Left kidney (tissue), 2 donors: Measurements from ENCODE around the gene DSG2. TPM values are rescaled to one million over a fixed set of nuclear protein-coding genes. Genes with fewer than 3 reads are reported as not detected.
"Not testable (repeated sequence)": the region's sequence is repeated elsewhere in the genome, so short reads cannot be mapped to it uniquely, and the experiment has no call there.

ENCODE experiments used
- DNase-seq: peaks from one replicate; pipeline ENCODE4 v3.0.0-alpha.2; 2013
- polyA plus RNA-seq: library from polyadenylated mRNA; unstranded; fragments of 120-200 nt; gene quantifications from one replicate; pipeline ENCODE4 v1.2.1, GENCODE V29; 2013; ENCODE audit not compliant: insufficient read length

The DSG2 gene
- polyA plus RNA-seq, 1 donor: 55.9 TPM

- peak; percentile 30 for DNase-seq
These were observed 872 bp downstream of the DSG2 start for GRCh38 chr18:31498574-31499524.

GRCh38 chr18:31500051-31500688, 2.2 kb downstream of the DSG2 start:
- DNase-seq: no peak

GRCh38 chr18:31503011-31503410, 5.0 kb downstream of the DSG2 start:
- DNase-seq: no peak

- DNase-seq: no peak
These were observed 6.6 kb downstream of the DSG2 start for GRCh38 chr18:31504455-31505147.

GRCh38 chr18:31505156-31505555, 7.2 kb downstream of the DSG2 start:
- no peak for DNase-seq

GRCh38 chr18:31506024-31506742, 8.2 kb downstream of the DSG2 start:
- DNase-seq: no peak

GRCh38 chr18:31507124-31507523, 9.1 kb downstream of the DSG2 start:
- not testable (repeated sequence) for DNase-seq

- DNase-seq: no peak
These were observed 10.8 kb downstream of the DSG2 start for GRCh38 chr18:31508781-31509180.

- no peak for DNase-seq
These were observed 11.6 kb downstream of the DSG2 start for GRCh38 chr18:31509571-31509970.

- DNase-seq: no peak
These were observed 12.3 kb downstream of the DSG2 start for GRCh38 chr18:31510319-31510718.

- DNase-seq: no peak
These were observed 13.1 kb downstream of the DSG2 start for GRCh38 chr18:31511098-31511497.

- no peak for DNase-seq
These were observed 14.3 kb downstream of the DSG2 start for GRCh38 chr18:31512203-31512764.

- no peak for DNase-seq
These were observed 15.4 kb downstream of the DSG2 start for GRCh38 chr18:31513189-31513935.

- DNase-seq: no peak
These were observed 18.5 kb downstream of the DSG2 start for GRCh38 chr18:31516437-31516836.

GRCh38 chr18:31526374-31526773, 28.4 kb downstream of the DSG2 start:
- DNase-seq: no peak

GRCh38 chr18:31533236-31533635, 35.3 kb downstream of the DSG2 start:
- no peak for DNase-seq

GRCh38 chr18:31538837-31539236, 40.9 kb downstream of the DSG2 start:
- no peak for DNase-seq

- no peak for DNase-seq
These were observed 48.5 kb downstream of the DSG2 start for GRCh38 chr18:31546476-31546875.

- no peak for DNase-seq
These were observed 50.9 kb downstream of the DSG2 start for GRCh38 chr18:31548853-31549252.

- DNase-seq: no peak
These were observed 51.4 kb downstream of the DSG2 start for GRCh38 chr18:31549416-31549815.

GRCh38 chr18:31551883-31552282, 53.9 kb downstream of the DSG2 start:
- DNase-seq: no peak
